ENCODE data around the gene PKD1. TPM values are rescaled to one million over a fixed set of nuclear protein-coding genes. Genes with fewer than 3 reads are reported as not detected.

The PKD1 gene
- total RNA-seq, 4 donors from 2014 or later = 181 to 492 (median 352) TPM

GRCh38 chr16:2077696-2078095 is 58.0 kb downstream of the PKD1 start:
- TF ChIP-seq EP300 (IDR thresholded peaks at IDR 0.05) (no peak), POLR2A (IDR thresholded peaks at IDR 0.05) (no peak), POLR2AphosphoS5 (IDR thresholded peaks at IDR 0.05) (no peak), CTCF (IDR thresholded peaks at IDR 0.05) (no peak)
- Histone ChIP-seq H3K4me3 (no peak overlapping the region), H3K36me3 (peaks cover 0 to 100% of the 10 kb centered on the region in 2 donors)

GRCh38 chr16:2077016-2077415 is 58.7 kb downstream of the PKD1 start:
- H3K9me3 ChIP-seq = no peaks in the 10 kb centered on the region
- H3K4me1 ChIP-seq = peaks cover 0 to 10% (median 0%) of the 10 kb centered on the region in 3 donors
- TF ChIP-seq EP300 (IDR thresholded peaks at IDR 0.05) (no peak), POLR2A (IDR thresholded peaks at IDR 0.05) (no peak), CTCF (IDR thresholded peaks at IDR 0.05) (no peak), POLR2AphosphoS5 (IDR thresholded peaks at IDR 0.05) (no peak)
- peaks cover 0 to 100% of the 10 kb centered on the region in 2 donors for H3K36me3 ChIP-seq
- no peak overlapping the region for H3K4me3 ChIP-seq
- H3K27me3 ChIP-seq = no peaks in the 10 kb centered on the region
- WGBS, 2 donors (ENCODE audit: low coverage in 1 of 2) = 84 to 86% methylated on average over 5 to 15 of the region's 17 CpGs
- no peak overlapping the region for H3K27ac ChIP-seq
- no peak for ATAC-seq

More at GRCh38 chr16:2077696-2078095, 58.0 kb downstream of the PKD1 start:
- no peak for ATAC-seq
- Histone ChIP-seq H3K4me1 (peaks cover 0 to 17% (median under 1%) of the 10 kb centered on the region in 3 donors), H3K9me3 (no peaks in the 10 kb centered on the region), H3K27me3 (no peaks in the 10 kb centered on the region), H3K27ac (no peak overlapping the region)
- 86% methylated on average over 10 of the region's 21 CpGs; no CpG with 5 or more reads in 1 of the 2 donors for WGBS, 2 donors (ENCODE audit: low coverage in 1 of 2)

GRCh38 chr16:2076072-2076865 is 59.4 kb downstream of the PKD1 start:
- WGBS, 2 donors (ENCODE audit: low coverage in 1 of 2) = 93% methylated on average over 5 of the region's 28 CpGs; no CpG with 5 or more reads in 1 of the 2 donors
- ATAC-seq = no peak
- Histone ChIP-seq H3K36me3 (peaks cover 0 to 100% of the 10 kb centered on the region in 2 donors), H3K4me1 (peaks cover 0 to 3% (median 0%) of the 10 kb centered on the region in 3 donors), H3K27ac (no peak overlapping the region), H3K9me3 (no peaks in the 10 kb centered on the region), H3K27me3 (no peaks in the 10 kb centered on the region), H3K4me3 (no peak overlapping the region)
- TF ChIP-seq EP300 (IDR thresholded peaks at IDR 0.05) (no peak), CTCF (IDR thresholded peaks at IDR 0.05) (no peak), POLR2AphosphoS5 (IDR thresholded peaks at IDR 0.05) (no peak)

GRCh38 chr16:2075631-2076030 is 60.1 kb downstream of the PKD1 start:
- Histone ChIP-seq H3K9me3 (no peaks in the 10 kb centered on the region), H3K27me3 (no peaks in the 10 kb centered on the region), H3K4me1 (no peaks in the 10 kb centered on the region), H3K27ac (no peak overlapping the region), H3K4me3 (no peak overlapping the region), H3K36me3 (peaks cover 0 to 100% of the 10 kb centered on the region in 2 donors)
- TF ChIP-seq CTCF (IDR thresholded peaks at IDR 0.05) = no peak
- TF ChIP-seq EP300 (IDR thresholded peaks at IDR 0.05) = no peak
- no peak for TF ChIP-seq POLR2AphosphoS5 (IDR thresholded peaks at IDR 0.05)
- TF ChIP-seq POLR2A (IDR thresholded peaks at IDR 0.05) = no peak
- no peak for ATAC-seq
- WGBS, 2 donors (ENCODE audit: low coverage in 1 of 2) = 79 to 100% methylated on average over 3 to 7 of the region's 24 CpGs

- H3K4me1 ChIP-seq = no peaks in the 10 kb centered on the region
- no peaks in the 10 kb centered on the region for H3K27me3 ChIP-seq
- no peak overlapping the region for H3K4me3 ChIP-seq
- no peak overlapping the region for H3K27ac ChIP-seq
- TF ChIP-seq CTCF (IDR thresholded peaks at IDR 0.05) = no peak
- TF ChIP-seq POLR2AphosphoS5 (IDR thresholded peaks at IDR 0.05) = no peak
- TF ChIP-seq EP300 (IDR thresholded peaks at IDR 0.05) = no peak
- TF ChIP-seq POLR2A (IDR thresholded peaks at IDR 0.05) = no peak
- peaks cover 0 to 100% of the 10 kb centered on the region in 2 donors for H3K36me3 ChIP-seq
- 80% methylated on average over 1 of the region's 20 CpGs; no CpG with 5 or more reads in 1 of the 2 donors for WGBS, 2 donors (ENCODE audit: low coverage in 1 of 2)
- H3K9me3 ChIP-seq = no peaks in the 10 kb centered on the region
- no peak for ATAC-seq
These were observed 61.6 kb downstream of the PKD1 start for GRCh38 chr16:2074071-2074470.
